ENCODE results near the gene PRC1.
"Not testable (repeated sequence)": the region's sequence is repeated elsewhere in the genome, so short reads cannot be mapped to it uniquely, and the experiment has no call there.

PRC1 gene

GRCh38 chr15:90934256-90934948, 59.9 kb downstream of the PRC1 start:
- peak; percentile 60 to 72 for DNase-seq (ENCODE audit: low read depth in 2 of 2)

GRCh38 chr15:90933301-90933700, 61.0 kb downstream of the PRC1 start:
- DNase-seq (ENCODE audit: low read depth in 2 of 2): no peak

- DNase-seq (ENCODE audit: low read depth in 2 of 2): no peak
These were observed 61.7 kb downstream of the PRC1 start for GRCh38 chr15:90932660-90932991.

- DNase-seq (ENCODE audit: low read depth in 2 of 2): peak; percentile 74 to 93
These were observed 62.3 kb downstream of the PRC1 start, which contains the start of gene HDDC3 for GRCh38 chr15:90931828-90932659. Gene HDDC3 (minus strand): TSS chr15:90932549. CDS start chr15:90932540, 9 bp downstream.

GRCh38 chr15:90931575-90931827, 62.8 kb downstream of the PRC1 start:
- no peak for DNase-seq (ENCODE audit: low read depth in 2 of 2)

GRCh38 chr15:90930861-90931574, 63.3 kb downstream of the PRC1 start:
- no peak for DNase-seq (ENCODE audit: low read depth in 2 of 2)

- no peak for DNase-seq (ENCODE audit: low read depth in 2 of 2)
These were observed 64.9 kb downstream of the PRC1 start for GRCh38 chr15:90929246-90930019.

- DNase-seq (ENCODE audit: low read depth in 2 of 2): not testable (repeated sequence)
These were observed 66.2 kb downstream of the PRC1 start for GRCh38 chr15:90928106-90928505.

GRCh38 chr15:90926766-90927165, 67.6 kb downstream of the PRC1 start:
- not testable (repeated sequence) for DNase-seq (ENCODE audit: low read depth in 2 of 2)

- no peak for DNase-seq (ENCODE audit: low read depth in 2 of 2)
These were observed 70.0 kb downstream of the PRC1 start for GRCh38 chr15:90924375-90924774.

GRCh38 chr15:90922712-90923322, 71.5 kb downstream of the PRC1 start:
- not testable (repeated sequence) for DNase-seq (ENCODE audit: low read depth in 2 of 2)

- no peak for DNase-seq (ENCODE audit: low read depth in 2 of 2)
These were observed 72.4 kb downstream of the PRC1 start for GRCh38 chr15:90921887-90922286.

GRCh38 chr15:90918835-90919234, 75.5 kb downstream of the PRC1 start:
- DNase-seq (ENCODE audit: low read depth in 2 of 2): no peak

- DNase-seq (ENCODE audit: low read depth in 2 of 2): no peak
These were observed 76.1 kb downstream of the PRC1 start for GRCh38 chr15:90918034-90918788.

- DNase-seq (ENCODE audit: low read depth in 2 of 2): no peak
These were observed 76.8 kb downstream of the PRC1 start for GRCh38 chr15:90917569-90917968.

GRCh38 chr15:90916461-90916860, 77.9 kb downstream of the PRC1 start:
- DNase-seq (ENCODE audit: low read depth in 2 of 2): no peak
